T follicular helper cell (primary cell): ENCODE data around the gene CIB4.
"Not testable (repeated sequence)": the region's sequence is repeated elsewhere in the genome, so short reads cannot be mapped to it uniquely, and the experiment has no call there.

Source experiments
- DNase-seq: peaks from one replicate; pipeline ENCODE4 v3.0.0-alpha.2; 2020; ENCODE audit warnings: low read depth

The CIB4 gene

GRCh38 chr2:26568076-26568890 is 72.9 kb downstream of the CIB4 start:
- no peak for DNase-seq

- DNase-seq = no peak
Observed at GRCh38 chr2:26567534-26567933, 73.6 kb downstream of the CIB4 start.

GRCh38 chr2:26566731-26567130 is 74.4 kb downstream of the CIB4 start:
- not testable (repeated sequence) for DNase-seq

GRCh38 chr2:26566081-26566375 is 75.1 kb downstream of the CIB4 start:
- no peak for DNase-seq

- no peak for DNase-seq
Observed at GRCh38 chr2:26564121-26564644, 77.0 kb downstream of the CIB4 start.

GRCh38 chr2:26563686-26564085 is 77.5 kb downstream of the CIB4 start:
- no peak for DNase-seq

- no peak for DNase-seq
Observed at GRCh38 chr2:26562811-26563645, 78.1 kb downstream of the CIB4 start.

- DNase-seq = no peak
Observed at GRCh38 chr2:26561918-26562810, 79.0 kb downstream of the CIB4 start.

GRCh38 chr2:26561376-26561775 is 79.8 kb downstream of the CIB4 start:
- DNase-seq = no peak

- no peak for DNase-seq
Observed at GRCh38 chr2:26560892-26561291, 80.3 kb downstream of the CIB4 start.

GRCh38 chr2:26559556-26559955 is 81.6 kb downstream of the CIB4 start:
- DNase-seq = no peak

GRCh38 chr2:26559044-26559405 is 82.1 kb downstream of the CIB4 start:
- no peak for DNase-seq

- DNase-seq = no peak
Observed at GRCh38 chr2:26558271-26559043, 82.7 kb downstream of the CIB4 start.

- DNase-seq = no peak
Observed at GRCh38 chr2:26557244-26557925, 83.8 kb downstream of the CIB4 start.

- DNase-seq = no peak
Observed at GRCh38 chr2:26556309-26557243, 84.6 kb downstream of the CIB4 start.

- no peak for DNase-seq
Observed at GRCh38 chr2:26555246-26556133, 85.7 kb downstream of the CIB4 start.

- no peak for DNase-seq
Observed at GRCh38 chr2:26552641-26553374, 88.4 kb downstream of the CIB4 start.
